ENCODE measurements around the gene ITGB5.

The ITGB5 gene

GRCh38 chr3:124862006-124862405 lies 25.2 kb downstream of the ITGB5 start:
- no peak for DNase-seq (ENCODE audit: low read depth in 1 of 2, low spot score in 1 of 2)

DNA sequence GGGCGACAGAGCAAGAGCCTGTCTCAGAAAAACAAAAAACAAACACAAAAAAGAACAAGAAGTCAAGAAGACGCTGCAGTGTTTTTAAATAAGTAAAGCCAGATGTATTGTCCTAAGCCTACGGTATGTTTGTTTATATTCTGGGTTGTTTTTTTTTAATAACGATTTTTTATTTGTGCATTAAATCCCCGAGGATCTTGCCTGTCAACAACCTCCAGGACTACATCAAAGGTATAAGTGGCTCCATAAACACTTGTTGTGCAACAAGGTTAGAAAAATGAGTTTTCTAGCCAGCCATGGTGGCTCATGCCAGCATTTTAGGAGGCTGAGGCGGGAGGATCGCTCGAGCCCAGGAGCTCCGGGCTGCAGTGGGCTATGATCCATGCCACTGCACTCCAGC lies 26.1 kb downstream of the ITGB5 start:
- no peak for DNase-seq (ENCODE audit: low read depth in 1 of 2, low spot score in 1 of 2)

GRCh38 chr3:124860599-124860998 lies 26.6 kb downstream of the ITGB5 start:
- no peak for DNase-seq (ENCODE audit: low read depth in 1 of 2, low spot score in 1 of 2)

DNA sequence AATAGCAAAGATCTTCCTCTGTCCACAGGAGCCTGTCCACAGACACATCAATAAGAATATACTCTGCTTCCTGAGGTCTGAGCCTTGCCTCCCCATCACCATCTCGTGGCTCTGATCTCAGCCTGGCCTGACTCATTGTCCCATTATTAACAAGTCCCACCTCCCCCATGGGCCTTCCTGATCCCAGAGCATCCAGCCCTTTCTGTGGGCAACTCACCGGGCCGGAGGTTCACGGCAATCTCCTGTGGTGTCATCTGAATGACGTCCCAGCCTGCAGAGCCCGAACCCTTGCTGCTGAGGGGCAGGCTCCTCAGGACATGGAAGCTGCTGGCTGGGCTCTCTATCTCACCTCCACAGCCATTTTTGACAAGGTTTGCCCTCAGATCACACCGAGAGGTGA lies 28.1 kb downstream of the ITGB5 start:
- no peak for DNase-seq (ENCODE audit: low read depth in 1 of 2, low spot score in 1 of 2)

DNA sequence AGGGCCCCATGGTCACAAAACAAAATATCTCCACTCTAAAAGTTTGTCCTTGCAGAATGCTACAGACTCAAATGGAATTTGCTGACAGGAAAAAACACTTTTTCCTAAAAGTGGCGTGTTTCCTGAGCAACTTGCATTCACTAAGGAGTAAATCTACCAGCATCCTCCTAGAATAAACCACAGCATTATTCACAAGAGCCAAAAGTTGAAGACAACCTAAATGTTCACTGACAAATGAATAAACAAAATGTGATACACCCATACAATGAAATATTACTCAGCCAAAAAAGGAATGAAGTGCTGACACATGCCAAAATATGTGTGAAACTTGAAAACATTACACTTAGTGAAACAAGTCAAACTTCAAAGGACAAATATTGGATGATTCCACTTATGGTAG lies 28.9 kb downstream of the ITGB5 start:
- DNase-seq (ENCODE audit: low read depth in 1 of 2, low spot score in 1 of 2) = no peak

GRCh38 chr3:124856677-124857076 lies 30.5 kb downstream of the ITGB5 start:
- no peak for DNase-seq (ENCODE audit: low read depth in 1 of 2, low spot score in 1 of 2)

DNA sequence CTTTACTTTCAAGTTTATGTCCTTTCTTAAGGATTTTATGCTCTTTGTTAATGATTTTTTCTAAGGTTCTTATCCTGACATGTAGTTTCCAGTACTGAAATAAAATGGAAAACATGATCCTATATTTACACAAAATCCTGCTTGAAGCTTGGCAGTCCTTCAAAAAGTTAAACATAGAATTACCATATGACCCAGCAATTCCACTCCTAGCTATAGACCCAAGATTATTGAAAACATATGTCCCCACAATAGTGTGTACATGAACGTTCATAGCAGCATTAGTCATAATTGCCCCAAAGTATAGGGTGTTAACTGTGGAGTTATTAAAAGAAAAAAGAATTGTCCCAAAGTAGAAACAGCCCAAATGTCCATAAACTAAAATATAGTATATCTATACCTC lies 33.2 kb downstream of the ITGB5 start:
- no peak for DNase-seq (ENCODE audit: low read depth in 1 of 2, low spot score in 1 of 2)

DNA sequence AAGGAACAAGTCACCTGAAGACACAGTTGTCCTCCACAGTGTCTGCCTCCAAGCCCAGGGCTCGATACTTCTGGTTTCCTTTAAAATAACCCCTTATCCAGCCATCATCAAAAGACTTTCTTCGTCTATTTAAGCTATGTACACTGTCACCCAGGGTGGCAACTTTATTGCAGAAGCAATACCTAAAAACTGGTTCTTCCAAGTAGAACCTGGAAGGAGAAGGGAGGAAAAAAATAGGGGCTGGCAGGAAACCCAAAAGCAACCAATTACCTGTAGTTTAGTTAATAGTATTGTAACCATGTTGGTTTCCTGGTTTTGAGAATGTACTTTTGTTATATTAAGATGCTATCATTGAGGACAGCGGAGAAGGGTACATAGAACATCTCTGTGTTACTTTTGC lies 33.7 kb downstream of the ITGB5 start:
- no peak for DNase-seq (ENCODE audit: low read depth in 1 of 2, low spot score in 1 of 2)

- DNase-seq (ENCODE audit: low read depth in 1 of 2, low spot score in 1 of 2) = no peak
Observed at GRCh38 chr3:124851905-124852304, 35.3 kb downstream of the ITGB5 start.

DNA sequence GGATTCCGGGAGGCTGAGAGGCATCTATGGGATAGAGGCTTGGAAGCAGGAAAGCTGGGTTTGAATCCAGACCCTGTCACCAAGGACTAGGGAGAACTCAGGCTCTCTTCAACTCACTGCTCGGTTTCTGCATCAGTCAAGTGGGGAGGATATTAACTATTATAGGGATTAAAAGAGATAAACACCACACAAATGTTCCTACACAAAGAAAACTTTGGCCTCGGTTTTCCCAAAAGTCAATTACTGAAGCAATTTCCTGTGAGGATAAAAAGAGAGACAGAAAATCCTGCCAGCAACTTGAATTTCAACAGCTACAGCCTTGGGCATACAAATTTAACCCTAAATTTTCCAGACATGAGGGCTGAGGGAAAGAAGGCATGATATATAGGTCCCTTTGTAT lies 36.0 kb downstream of the ITGB5 start:
- DNase-seq (ENCODE audit: low read depth in 1 of 2, low spot score in 1 of 2) = no peak

- no peak for DNase-seq (ENCODE audit: low read depth in 1 of 2, low spot score in 1 of 2)
Observed at GRCh38 chr3:124850633-124851032, 36.5 kb downstream of the ITGB5 start.

- no peak for DNase-seq (ENCODE audit: low read depth in 1 of 2, low spot score in 1 of 2)
Observed at GRCh38 chr3:124850212-124850611, 37.0 kb downstream of the ITGB5 start.

DNA sequence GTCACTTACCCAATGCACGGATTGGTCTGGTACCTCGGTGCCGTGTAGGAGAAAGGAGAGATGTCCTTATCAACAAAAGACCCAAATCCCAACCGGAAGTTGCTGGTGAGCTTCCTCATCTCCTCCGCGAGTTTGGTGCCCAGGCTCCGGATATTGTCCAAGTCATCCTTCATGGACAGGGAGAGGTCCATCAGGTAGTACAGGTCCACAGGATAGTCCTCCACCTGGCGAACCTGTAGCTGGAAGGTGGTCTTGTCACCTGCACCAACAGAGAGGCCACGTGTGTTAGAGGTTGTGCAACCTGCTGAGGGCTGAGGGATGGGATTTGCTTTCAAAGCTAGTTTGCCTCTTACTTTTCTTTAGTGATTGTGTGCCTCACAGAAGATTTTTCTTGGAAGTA lies 38.9 kb downstream of the ITGB5 start:
- no peak for DNase-seq (ENCODE audit: low read depth in 1 of 2, low spot score in 1 of 2)

DNA sequence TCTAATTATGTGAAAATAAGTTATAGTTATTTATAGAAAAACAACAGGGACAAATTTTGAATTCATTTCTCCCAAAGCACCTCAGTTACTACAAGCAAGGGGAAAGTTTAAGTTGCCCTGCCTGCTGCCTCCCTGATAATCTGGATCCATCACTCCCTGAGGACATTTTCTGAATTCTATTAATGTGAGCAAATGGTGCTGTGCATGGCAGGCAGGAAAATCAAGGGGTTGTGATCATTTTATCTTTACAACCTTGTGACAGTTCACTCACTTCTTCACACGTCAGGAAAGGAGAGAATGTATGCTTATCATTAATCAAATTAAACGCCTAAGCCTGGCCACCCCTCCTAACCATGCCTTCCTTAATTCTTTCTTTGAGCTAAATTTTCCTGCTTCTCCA lies 39.3 kb downstream of the ITGB5 start:
- no peak for DNase-seq (ENCODE audit: low read depth in 1 of 2, low spot score in 1 of 2)

DNA sequence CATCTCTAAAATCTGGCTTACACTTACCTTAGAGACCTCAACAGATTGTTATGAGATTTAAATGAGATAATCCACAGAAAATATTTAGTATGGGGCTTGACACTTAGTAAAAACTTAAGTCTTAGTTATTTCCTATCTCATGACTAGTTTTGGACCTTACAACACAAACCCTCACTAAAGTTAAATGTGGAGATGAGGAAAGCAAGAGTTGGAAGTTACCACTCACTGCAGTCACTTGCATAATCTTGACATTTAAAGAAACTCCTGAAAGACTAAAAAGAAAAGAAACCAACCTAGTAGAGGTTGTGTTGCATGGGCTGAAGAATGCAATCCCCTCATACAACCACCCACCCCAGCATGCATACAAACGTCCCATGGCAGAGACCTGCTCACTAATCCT lies 40.1 kb downstream of the ITGB5 start:
- DNase-seq (ENCODE audit: low read depth in 1 of 2, low spot score in 1 of 2) = no peak

DNA sequence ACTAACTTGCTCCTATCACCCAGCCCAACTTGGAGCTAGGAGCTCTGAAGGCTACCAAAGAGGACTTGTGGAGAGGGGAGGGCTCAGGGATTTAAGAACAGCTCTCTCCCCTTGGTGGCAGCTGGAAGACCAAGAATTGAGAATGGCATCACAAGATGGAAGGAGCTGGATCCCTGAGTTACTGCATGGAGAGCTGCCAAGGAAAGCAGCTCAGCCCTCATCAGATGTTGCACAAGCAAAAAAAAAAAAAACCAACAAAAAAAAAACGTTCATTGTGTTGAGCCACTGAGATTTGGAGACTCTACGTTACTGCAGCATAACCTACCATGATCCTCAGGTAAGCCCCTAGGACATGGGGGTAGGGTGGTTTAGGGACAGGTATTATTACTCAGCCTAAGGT lies 41.0 kb downstream of the ITGB5 start:
- DNase-seq (ENCODE audit: low read depth in 1 of 2, low spot score in 1 of 2) = no peak

DNA sequence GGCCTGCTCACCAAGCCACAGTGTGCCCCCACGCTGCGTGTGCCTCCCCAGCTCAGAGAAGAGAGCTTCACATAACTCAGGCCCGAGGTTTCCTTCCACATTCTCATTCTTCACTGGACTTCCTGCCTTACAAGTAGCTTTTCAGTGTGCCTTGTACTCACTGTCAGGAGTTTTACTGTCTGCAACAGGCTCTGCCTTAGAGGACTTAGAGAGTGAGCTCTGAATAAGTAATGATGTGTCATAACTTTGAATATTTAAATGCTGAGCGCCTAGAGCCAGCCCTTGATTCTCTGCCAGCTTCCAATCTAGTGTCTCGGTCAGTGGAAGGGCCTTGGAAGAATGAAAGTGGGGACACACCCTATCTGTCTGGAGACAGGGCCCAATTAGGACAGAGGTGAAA lies 41.8 kb downstream of the ITGB5 start:
- no peak for DNase-seq (ENCODE audit: low read depth in 1 of 2, low spot score in 1 of 2)

- no peak for DNase-seq (ENCODE audit: low read depth in 1 of 2, low spot score in 1 of 2)
Observed at GRCh38 chr3:124843506-124844177, 43.5 kb downstream of the ITGB5 start.

GRCh38 chr3:124843047-124843446 lies 44.1 kb downstream of the ITGB5 start:
- no peak for DNase-seq (ENCODE audit: low read depth in 1 of 2, low spot score in 1 of 2)

DNA sequence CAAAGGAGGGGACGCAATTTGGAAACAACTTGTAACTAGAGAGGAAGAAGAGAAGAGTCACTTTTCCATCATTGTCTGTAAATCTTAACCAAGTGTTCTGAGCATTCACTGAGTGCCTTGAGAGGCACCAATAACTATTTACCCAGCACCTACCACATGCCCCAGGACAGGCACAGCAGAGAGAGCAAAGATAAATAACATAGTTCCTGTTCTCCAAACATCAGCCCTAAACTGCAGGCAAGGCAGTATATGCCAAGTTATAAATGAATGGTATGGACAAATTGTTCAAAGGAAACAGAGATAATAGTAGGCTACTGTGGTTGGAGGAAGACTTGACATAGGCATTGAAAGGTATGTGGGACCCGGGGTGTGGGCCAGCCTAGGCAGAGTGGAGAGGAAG lies 45.6 kb downstream of the ITGB5 start:
- no peak for DNase-seq (ENCODE audit: low read depth in 1 of 2, low spot score in 1 of 2)

- DNase-seq (ENCODE audit: low read depth in 1 of 2, low spot score in 1 of 2) = no peak
Observed at GRCh38 chr3:124840331-124840730, 46.8 kb downstream of the ITGB5 start.

GRCh38 chr3:124839896-124840295 lies 47.3 kb downstream of the ITGB5 start:
- DNase-seq (ENCODE audit: low read depth in 1 of 2, low spot score in 1 of 2) = no peak

GRCh38 chr3:124838963-124839362 lies 48.2 kb downstream of the ITGB5 start:
- no peak for DNase-seq (ENCODE audit: low read depth in 1 of 2, low spot score in 1 of 2)

GRCh38 chr3:124837730-124838186 lies 49.4 kb downstream of the ITGB5 start:
- DNase-seq (ENCODE audit: low read depth in 1 of 2, low spot score in 1 of 2) = no peak

Data from stimulated activated CD4-positive, alpha-beta T cell treated with anti-CD3 and anti-CD28 coated beads, Interleukin-15, amount 100 ng/mL, for 1 hour (primary cell).